ENCODE results near the gene ULK1.

Gene ULK1

DNA sequence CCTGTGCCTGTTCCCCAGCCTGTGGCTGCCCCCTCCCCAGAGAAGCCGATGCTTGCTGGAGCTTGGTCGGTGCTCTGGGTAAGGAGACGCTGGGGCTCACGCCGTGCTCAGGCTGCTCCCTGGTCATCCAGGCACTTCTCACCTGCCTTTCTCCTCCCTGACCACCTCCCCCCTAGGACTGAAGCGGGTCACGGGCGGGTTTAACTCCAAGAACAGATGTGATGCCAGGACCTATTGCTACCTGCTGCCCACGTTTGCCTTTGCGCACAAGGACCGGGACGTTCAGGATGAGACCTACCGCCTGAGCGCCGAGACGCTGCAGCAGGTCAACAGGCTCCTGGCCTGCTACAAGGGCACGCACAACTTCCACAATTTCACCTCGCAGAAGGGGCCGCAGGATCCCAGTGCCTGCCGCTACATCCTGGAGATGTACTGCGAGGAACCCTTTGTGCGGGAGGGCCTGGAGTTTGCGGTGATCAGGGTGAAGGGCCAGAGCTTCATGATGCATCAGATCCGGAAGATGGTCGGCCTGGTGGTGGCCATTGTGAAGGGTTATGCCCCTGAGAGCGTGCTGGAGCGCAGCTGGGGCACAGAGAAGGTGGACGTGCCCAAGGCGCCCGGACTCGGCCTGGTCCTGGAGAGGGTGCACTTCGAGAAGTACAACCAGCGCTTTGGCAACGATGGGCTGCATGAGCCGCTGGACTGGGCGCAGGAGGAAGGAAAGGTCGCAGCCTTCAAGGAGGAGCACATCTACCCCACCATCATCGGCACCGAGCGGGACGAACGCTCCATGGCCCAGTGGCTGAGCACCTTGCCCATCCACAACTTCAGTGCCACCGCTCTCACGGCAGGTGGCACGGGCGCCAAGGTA lies 46.9 kb downstream of the ULK1 start:
- in situ Hi-C loops (cut with HindIII; ENCODE audit: low sequenced_read_pairs) = no loop called here
- no peak for DNase-seq (ENCODE audit: low read depth)
- no peak overlapping the region for H3K4me3 ChIP-seq (ENCODE audit: low read depth, low read length)
- TF ChIP-seq, protein P1, sequence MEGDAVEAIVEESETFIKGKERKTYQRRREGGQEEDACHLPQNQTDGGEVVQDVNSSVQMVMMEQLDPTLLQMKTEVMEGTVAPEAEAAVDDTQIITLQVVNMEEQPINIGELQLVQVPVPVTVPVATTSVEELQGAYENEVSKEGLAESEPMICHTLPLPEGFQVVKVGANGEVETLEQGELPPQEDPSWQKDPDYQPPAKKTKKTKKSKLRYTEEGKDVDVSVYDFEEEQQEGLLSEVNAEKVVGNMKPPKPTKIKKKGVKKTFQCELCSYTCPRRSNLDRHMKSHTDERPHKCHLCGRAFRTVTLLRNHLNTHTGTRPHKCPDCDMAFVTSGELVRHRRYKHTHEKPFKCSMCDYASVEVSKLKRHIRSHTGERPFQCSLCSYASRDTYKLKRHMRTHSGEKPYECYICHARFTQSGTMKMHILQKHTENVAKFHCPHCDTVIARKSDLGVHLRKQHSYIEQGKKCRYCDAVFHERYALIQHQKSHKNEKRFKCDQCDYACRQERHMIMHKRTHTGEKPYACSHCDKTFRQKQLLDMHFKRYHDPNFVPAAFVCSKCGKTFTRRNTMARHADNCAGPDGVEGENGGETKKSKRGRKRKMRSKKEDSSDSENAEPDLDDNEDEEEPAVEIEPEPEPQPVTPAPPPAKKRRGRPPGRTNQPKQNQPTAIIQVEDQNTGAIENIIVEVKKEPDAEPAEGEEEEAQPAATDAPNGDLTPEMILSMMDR (IDR thresholded peaks at IDR 0.05; ENCODE audit: low read depth, low read length, missing control alignments) = no peak

DNA sequence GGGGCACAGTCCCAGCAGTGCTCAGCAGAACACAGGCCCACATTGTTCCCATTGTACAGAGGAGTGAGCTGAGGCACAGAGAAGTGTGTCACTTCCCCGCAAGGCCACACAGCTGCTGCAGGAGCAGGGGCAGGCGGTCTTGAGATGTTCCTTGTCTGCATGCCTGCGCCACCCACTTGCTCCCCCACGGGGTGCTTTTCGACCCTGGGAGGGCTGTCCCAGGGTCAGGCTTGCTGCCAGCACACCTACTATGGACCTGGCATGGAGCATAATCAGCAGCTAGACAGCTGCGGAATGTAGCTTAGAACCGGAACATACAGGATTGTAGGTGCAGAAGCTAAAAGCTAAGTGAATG lies 47.5 kb downstream of the ULK1 start:
- DNase-seq (ENCODE audit: low read depth) = no peak
- H3K4me3 ChIP-seq (ENCODE audit: low read depth, low read length) = no peak overlapping the region
- in situ Hi-C loops (cut with HindIII; ENCODE audit: low sequenced_read_pairs) = no loop called here
- TF ChIP-seq, protein P1 (IDR thresholded peaks at IDR 0.05; ENCODE audit: low read depth, low read length, missing control alignments) = no peak

GRCh38 chr12:131942671-131943070 lies 48.2 kb downstream of the ULK1 start:
- no peak overlapping the region for H3K4me3 ChIP-seq (ENCODE audit: low read depth, low read length)
- TF ChIP-seq, protein P1 (IDR thresholded peaks at IDR 0.05; ENCODE audit: low read depth, low read length, missing control alignments) = no peak
- DNase-seq (ENCODE audit: low read depth) = no peak
- in situ Hi-C loops (cut with HindIII; ENCODE audit: low sequenced_read_pairs) = no loop called here

DNA sequence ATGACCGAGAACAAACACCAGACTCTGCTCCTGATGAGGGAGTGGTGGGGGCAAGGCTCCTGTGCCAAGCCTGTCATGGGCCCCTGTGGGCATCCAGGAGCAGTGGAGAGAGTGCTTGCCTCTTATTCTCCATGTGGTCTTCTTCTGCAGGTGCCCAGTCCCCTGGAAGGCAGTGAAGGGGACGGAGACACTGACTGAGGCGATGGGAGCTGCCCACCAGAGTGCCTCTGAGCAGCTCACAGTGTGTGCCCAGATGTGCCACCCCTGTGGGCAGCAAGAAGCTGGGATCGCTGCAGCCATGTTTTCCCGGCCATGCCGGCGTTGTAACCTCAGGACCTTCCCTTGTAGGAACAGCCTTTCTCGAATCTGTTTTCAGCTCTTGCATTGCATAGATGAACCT lies 49.0 kb downstream of the ULK1 start:
- TF ChIP-seq, protein P1 (IDR thresholded peaks at IDR 0.05; ENCODE audit: low read depth, low read length, missing control alignments) = no peak
- in situ Hi-C loops (cut with HindIII; ENCODE audit: low sequenced_read_pairs) = no loop called here
- H3K4me3 ChIP-seq (ENCODE audit: low read depth, low read length) = no peak overlapping the region
- no peak for DNase-seq (ENCODE audit: low read depth)

GRCh38 chr12:131943876-131944275 lies 49.5 kb downstream of the ULK1 start:
- no peak for DNase-seq (ENCODE audit: low read depth)
- TF ChIP-seq, protein P1 (IDR thresholded peaks at IDR 0.05; ENCODE audit: low read depth, low read length, missing control alignments) = no peak
- in situ Hi-C loops (cut with HindIII; ENCODE audit: low sequenced_read_pairs) = no loop called here
- no peak overlapping the region for H3K4me3 ChIP-seq (ENCODE audit: low read depth, low read length)

GRCh38 chr12:131944601-131945251 lies 50.3 kb downstream of the ULK1 start:
- in situ Hi-C loops (cut with HindIII; ENCODE audit: low sequenced_read_pairs) = no loop called here
- no peak overlapping the region for H3K4me3 ChIP-seq (ENCODE audit: low read depth, low read length)
- no peak for DNase-seq (ENCODE audit: low read depth)
- TF ChIP-seq, protein P1 (IDR thresholded peaks at IDR 0.05; ENCODE audit: low read depth, low read length, missing control alignments) = no peak
